NB4 (cell line): Measurements from ENCODE around the gene TJP1.

Experiments
- CTCF ChIP-seq: IDR thresholded peaks from one replicate; pipeline ENCODE4 v1.5.1; 2012; ENCODE audit warnings: low read depth, low read length
- MAX ChIP-seq: IDR thresholded peaks from 2 replicates; pipeline ENCODE4 v1.6.1; 2011; ENCODE audit warnings: low read depth, low read length
- POLR2A ChIP-seq: IDR thresholded peaks from 2 replicates; pipeline ENCODE4 v1.6.1; 2011; ENCODE audit warnings: mild to moderate bottlenecking; ENCODE audit not compliant: insufficient read length; ENCODE audit errors: extremely low read depth

GRCh38 chr15:29819979-29820378 lies 2.3 kb downstream of the TJP1 start:
- no peak for TF ChIP-seq CTCF
- TF ChIP-seq POLR2A, result no peak
- TF ChIP-seq MAX, result no peak
